ENCODE results near the gene MCRS1. TPM values are rescaled to one million over a fixed set of nuclear protein-coding genes. Genes with fewer than 3 reads are reported as not detected.

The MCRS1 gene
- total RNA-seq, 1 experiment from 2014 or later = 66.9 TPM

GRCh38 chr12:49533331-49533730, 34.6 kb downstream of the MCRS1 start:
- Histone ChIP-seq H3F3A (ENCODE audit: insufficient read depth, low read depth) (peaks cover 20% of the 10 kb centered on the region; the same call in 1 of the 2 replicates), H3K4me1 (replicated peaks; ENCODE audit: insufficient read depth) (0 out of 2 replicates have a peak, but pooled peaks cover 9% of the 10 kb centered on the region), H3K4me2 (no peak overlapping the region), H3K36me3 (ENCODE audit: low read depth) (no peaks in the 10 kb centered on the region), H3K27me3 (ENCODE audit: insufficient read depth, low read depth) (peaks cover 9% of the 10 kb centered on the region; the same call in 1 of the 2 replicates), H3K9me3 (ENCODE audit: insufficient read depth, low read depth) (no peaks in the 10 kb centered on the region), H3K79me2 (ENCODE audit: low read depth) (no peaks in the 10 kb centered on the region), H3K4me3 (no peak overlapping the region), H2AFZ (no peak overlapping the region), H3K9me2 (ENCODE audit: insufficient read depth) (no peaks in the 10 kb centered on the region), H3K27ac (no peak overlapping the region), H4K20me1 (ENCODE audit: insufficient read depth) (no peaks in the 10 kb centered on the region)
- CTCF ChIA-PET = no interaction called here
- POLR2A ChIA-PET (ENCODE audit: unreplicated experiment) = no interaction called here
- BruUV-seq (replicated peaks) = no TSS peak
- TF ChIP-seq CTCF (conservative IDR thresholded peaks at IDR 0.05) (no peak), EZH2 (IDR thresholded peaks at IDR 0.05; ENCODE audit: low read depth) (no peak)
- no peak for DNase-seq
- intact Hi-C loops (cut with micrococcal nuclease; ENCODE audit: unreplicated experiment) = no loop called here

GRCh38 chr12:49531745-49532144, 36.2 kb downstream of the MCRS1 start:
- DNase-seq = no peak
- Histone ChIP-seq H2AFZ (no peak overlapping the region), H3F3A (ENCODE audit: insufficient read depth, low read depth) (peaks cover 13% of the 10 kb centered on the region; the same call in 1 of the 2 replicates), H3K79me2 (ENCODE audit: low read depth) (no peaks in the 10 kb centered on the region), H3K4me2 (no peak overlapping the region), H4K20me1 (ENCODE audit: insufficient read depth) (no peaks in the 10 kb centered on the region), H3K27me3 (ENCODE audit: insufficient read depth, low read depth) (no peaks in the 10 kb centered on the region), H3K27ac (no peak overlapping the region), H3K4me3 (no peak overlapping the region), H3K36me3 (ENCODE audit: low read depth) (no peaks in the 10 kb centered on the region), H3K9me2 (ENCODE audit: insufficient read depth) (no peaks in the 10 kb centered on the region), H3K9me3 (ENCODE audit: insufficient read depth, low read depth) (no peaks in the 10 kb centered on the region), H3K4me1 (replicated peaks; ENCODE audit: insufficient read depth) (0 out of 2 replicates have a peak, but pooled peaks cover 5% of the 10 kb centered on the region)
- ChIA-PET POLR2A (ENCODE audit: unreplicated experiment) (no interaction called here), CTCF (interaction anchor here (0.6 kb wide), 3 partner anchors 11 to 435 kb away, joined by 3 to 10 read pairs (median 3); no protein-coding TSS in a partner anchor)
- TF ChIP-seq CTCF (conservative IDR thresholded peaks at IDR 0.05) (no peak), EZH2 (IDR thresholded peaks at IDR 0.05; ENCODE audit: low read depth) (no peak)
- intact Hi-C loops (cut with micrococcal nuclease; ENCODE audit: unreplicated experiment) = no loop called here
- no TSS peak for BruUV-seq (replicated peaks)

GRCh38 chr12:49529414-49529813, 38.5 kb downstream of the MCRS1 start:
- Histone ChIP-seq H3K79me2 (ENCODE audit: low read depth) (no peaks in the 10 kb centered on the region), H3K9me2 (ENCODE audit: insufficient read depth) (no peaks in the 10 kb centered on the region), H4K20me1 (ENCODE audit: insufficient read depth) (no peaks in the 10 kb centered on the region), H2AFZ (no peak overlapping the region), H3K4me1 (replicated peaks; ENCODE audit: insufficient read depth) (no peaks in the 10 kb centered on the region), H3K27ac (no peak overlapping the region), H3K4me3 (no peak overlapping the region), H3K27me3 (ENCODE audit: insufficient read depth, low read depth) (no peaks in the 10 kb centered on the region), H3K36me3 (ENCODE audit: low read depth) (peaks cover 7% of the 10 kb centered on the region; the same call in 1 of the 2 replicates), H3F3A (ENCODE audit: insufficient read depth, low read depth) (peaks cover 4% of the 10 kb centered on the region; the same call in 1 of the 2 replicates), H3K9me3 (ENCODE audit: insufficient read depth, low read depth) (no peaks in the 10 kb centered on the region), H3K4me2 (no peak overlapping the region)
- intact Hi-C loops (cut with micrococcal nuclease; ENCODE audit: unreplicated experiment) = no loop called here
- no TSS peak for BruUV-seq (replicated peaks)
- TF ChIP-seq EZH2 (IDR thresholded peaks at IDR 0.05; ENCODE audit: low read depth) (no peak), CTCF (conservative IDR thresholded peaks at IDR 0.05) (no peak)
- no peak for DNase-seq
- POLR2A ChIA-PET (ENCODE audit: unreplicated experiment) = no interaction called here
- CTCF ChIA-PET = no interaction called here

All from PC-9 (cell line).